GM18505 (cell line): ENCODE data around the gene SLC27A5.
A peak's percentile ranks its signal among the peaks of the same experiment; 100 is the strongest.
"Not testable (repeated sequence)": the region's sequence is repeated elsewhere in the genome, so short reads cannot be mapped to it uniquely, and the experiment has no call there.

ENCODE experiments used
- ATAC-seq: cut with Tn5 transposase; IDR thresholded peaks from one replicate; pipeline ENCODE4 v1.9.1; 2021; ENCODE audit not compliant: unreplicated experiment
- POLR2A ChIP-seq: IDR thresholded peaks from 4 replicates; pipeline ENCODE4 v1.6.1; 2011; ENCODE audit warnings: borderline replicate concordance; ENCODE audit not compliant: insufficient read depth, insufficient read length; ENCODE audit errors: extremely low read depth

SLC27A5 gene

GRCh38 chr19:58513213-58513693 is 1.5 kb upstream of the SLC27A5 start:
- no peak for TF ChIP-seq POLR2A
- ATAC-seq = no peak

DNA sequence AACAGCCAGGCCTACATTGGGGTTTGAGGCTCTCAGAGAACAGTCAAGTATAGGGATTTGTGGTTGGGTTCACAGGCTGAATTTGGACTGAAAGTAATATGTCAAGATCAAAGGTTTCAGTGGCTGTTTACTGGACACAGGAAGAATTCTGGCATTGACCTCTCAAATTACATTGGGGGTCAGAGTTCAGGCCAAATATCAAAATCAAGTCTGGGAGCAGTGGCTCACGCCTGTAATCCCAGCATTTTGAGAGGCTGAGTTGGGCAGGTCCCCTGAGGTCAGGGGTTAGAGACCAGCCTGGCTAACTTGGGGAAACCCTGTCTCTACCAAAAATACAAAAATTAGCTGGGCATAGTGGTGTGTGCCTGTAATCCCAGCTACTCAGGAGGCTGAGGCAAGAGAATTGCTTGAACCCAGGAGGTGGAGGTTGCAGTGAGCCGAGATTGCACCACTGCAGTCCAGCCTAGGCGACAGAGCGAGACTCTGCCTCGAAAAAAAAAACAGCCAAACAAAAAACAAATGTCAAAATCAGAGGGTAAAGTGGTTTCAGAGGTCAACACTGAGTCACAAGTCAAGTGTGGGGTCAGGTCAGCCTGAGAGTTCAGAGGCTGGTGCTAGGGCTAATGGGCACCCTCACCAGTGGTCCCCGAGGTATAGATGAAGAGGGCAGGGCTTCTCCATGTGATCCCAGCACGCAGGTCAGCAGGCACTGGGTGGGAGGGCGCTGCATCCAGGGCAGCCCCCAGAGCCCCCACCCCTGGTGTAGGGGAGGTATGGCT is 1.5 kb downstream of the SLC27A5 start:
- ATAC-seq = no peak
- TF ChIP-seq POLR2A = no peak

DNA sequence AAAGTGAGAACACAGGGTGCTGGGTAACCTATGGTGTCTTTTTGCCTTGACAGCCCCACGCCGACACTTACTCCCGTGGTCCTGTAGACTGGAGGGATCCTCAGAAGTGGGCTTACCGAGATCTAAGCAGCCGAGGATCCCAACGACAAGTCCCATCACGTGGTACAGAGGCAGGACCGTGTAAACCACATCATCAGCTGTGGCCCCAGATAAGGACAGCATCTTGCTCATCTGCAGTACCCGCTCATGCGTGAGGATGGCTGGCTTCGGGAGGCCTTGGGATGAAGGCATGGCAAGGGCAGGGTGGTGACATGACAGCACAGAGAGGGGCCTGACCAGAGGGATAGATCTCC is 2.1 kb downstream of the SLC27A5 start:
- no peak for TF ChIP-seq POLR2A
- no peak for ATAC-seq

GRCh38 chr19:58507602-58508223 is 4.1 kb downstream of the SLC27A5 start:
- ATAC-seq = not testable (repeated sequence)

GRCh38 chr19:58500242-58500641 is 11.6 kb downstream of the SLC27A5 start:
- no peak for ATAC-seq
- TF ChIP-seq POLR2A = no peak

DNA sequence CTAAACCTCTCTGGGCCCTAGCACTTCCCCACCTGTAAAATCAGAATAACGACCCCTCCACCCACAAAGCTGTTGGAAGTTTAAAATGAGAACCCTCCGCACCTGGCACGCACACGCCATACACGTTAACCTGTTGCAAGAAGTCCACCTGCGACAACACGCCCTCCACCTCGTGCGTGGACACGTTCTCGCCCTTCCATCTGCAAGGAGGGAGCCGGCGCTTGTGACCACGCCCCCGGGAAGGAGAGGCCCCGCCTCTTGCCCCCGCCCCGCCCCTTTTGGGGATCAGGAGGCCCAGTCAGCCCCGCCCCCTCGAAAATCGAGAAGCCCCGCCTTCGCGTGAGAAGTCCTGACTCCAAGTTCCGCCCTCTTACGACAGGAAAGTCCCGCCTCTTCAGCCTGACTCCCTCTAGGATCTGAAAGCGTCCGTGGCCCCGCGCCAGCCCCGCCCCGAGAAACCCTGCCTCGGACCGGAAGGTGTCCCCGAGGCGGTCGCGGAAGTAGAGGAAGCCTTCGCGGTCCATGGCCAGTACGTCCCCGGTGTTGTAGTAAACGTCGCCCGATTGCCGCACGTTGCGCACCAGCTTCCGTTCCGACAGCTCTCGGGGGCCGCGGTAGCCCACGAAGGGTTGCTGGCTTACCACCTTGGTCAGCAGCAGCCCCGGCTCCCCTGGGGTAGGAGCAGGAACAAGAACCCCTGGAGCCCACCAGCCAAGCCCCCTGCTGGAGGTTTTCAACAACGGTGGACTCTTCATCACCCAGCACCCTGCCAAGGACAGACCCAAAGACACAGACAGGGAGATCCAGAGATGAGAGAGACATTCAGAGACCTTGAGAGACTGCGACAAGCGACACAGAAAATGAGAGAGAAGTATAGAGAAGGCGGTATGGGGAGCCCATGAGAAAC is 12.5 kb downstream of the SLC27A5 start:
- peak; percentile 89 for ATAC-seq
- TF ChIP-seq POLR2A = peak; percentile 79

- no peak for TF ChIP-seq POLR2A
- peak; percentile 14 for ATAC-seq
Observed at GRCh38 chr19:58498316-58499020, 13.3 kb downstream of the SLC27A5 start.

- no peak for ATAC-seq
- TF ChIP-seq POLR2A = no peak
Observed at GRCh38 chr19:58497634-58498170, 14.1 kb downstream of the SLC27A5 start.

DNA sequence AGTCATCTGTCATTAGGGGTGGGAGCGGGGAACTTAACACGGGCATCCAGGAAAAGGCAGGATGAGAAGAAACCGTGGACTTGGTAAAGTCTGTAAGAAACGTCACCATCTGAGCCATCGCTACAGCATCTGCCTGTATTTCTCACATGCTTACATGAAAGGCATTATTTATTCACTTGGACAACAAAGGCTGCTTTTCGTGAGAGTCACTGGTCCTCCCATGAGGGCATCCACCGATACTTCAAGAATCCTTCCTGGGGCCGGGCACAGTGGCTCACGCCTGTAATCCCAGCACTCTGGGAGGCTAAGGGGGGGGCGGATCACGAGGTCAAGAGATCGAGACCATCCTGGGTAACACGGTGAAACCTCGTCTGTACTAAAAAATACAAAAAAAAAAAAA is 19.5 kb downstream of the SLC27A5 start:
- TF ChIP-seq POLR2A = no peak
- ATAC-seq = no peak

GRCh38 chr19:58491393-58491792 is 20.4 kb downstream of the SLC27A5 start:
- TF ChIP-seq POLR2A = no peak
- no peak for ATAC-seq

DNA sequence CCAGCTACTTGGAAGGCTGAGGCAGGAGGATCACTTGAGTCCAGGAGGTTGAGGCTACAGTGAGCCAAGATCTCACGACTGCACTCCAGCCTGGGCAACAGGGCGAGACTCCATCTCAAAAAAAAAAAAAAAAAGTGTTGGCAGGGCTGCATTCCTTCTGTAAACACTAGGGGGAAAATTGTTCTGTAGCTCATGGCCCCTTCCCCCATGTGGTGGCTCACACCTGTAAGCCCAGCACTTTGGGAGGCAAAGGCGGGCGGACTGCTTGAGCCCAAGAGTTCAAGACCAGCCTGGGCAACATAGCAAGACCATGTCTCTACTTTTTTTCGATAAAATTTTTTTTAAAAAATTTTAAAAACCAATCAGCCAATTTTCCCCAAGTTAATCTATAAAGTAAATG is 27.4 kb downstream of the SLC27A5 start:
- not testable (repeated sequence) for ATAC-seq

DNA sequence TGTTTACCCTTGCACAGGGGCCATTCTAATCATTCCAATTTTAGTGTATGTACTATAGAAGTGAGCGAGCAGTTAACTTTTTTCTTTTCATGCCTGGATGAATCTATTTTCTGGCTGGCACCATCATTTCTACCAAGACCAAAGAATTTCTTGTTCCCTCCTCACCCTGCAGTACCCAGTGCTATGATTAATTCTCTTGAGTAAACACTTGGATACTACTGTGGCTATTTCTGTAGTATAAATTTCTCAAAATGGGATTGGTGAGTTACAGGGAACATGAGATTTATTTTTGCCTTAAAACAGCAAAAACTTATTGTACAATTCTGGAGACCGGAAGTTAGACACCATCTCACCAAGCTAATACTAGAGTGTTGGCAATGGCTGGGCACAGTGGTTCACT is 28.0 kb downstream of the SLC27A5 start:
- no peak for ATAC-seq
- TF ChIP-seq POLR2A = no peak

GRCh38 chr19:58482372-58482771 is 29.4 kb downstream of the SLC27A5 start:
- TF ChIP-seq POLR2A = no peak
- ATAC-seq = no peak

DNA sequence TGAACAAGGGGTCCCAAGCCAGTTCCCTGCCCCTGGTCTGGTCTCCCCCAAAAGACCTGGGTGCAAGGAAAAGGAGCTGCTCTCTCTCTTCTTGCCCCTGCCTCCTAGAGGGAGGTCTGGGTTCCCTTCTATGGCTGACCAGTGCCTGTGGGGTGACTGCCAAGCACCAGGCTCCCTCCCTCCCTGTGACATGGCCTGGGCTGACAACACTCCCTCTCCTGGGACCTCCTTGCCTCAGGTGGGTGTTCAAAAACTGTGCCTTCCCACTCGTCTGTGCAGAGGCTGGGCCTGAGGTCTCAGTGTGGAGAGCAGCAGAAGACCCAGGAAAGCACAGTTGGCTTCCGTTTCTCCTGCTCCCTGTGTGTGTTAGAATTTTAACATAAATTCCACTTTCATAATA is 31.0 kb downstream of the SLC27A5 start:
- TF ChIP-seq POLR2A = no peak
- ATAC-seq = no peak

- ATAC-seq = no peak
- TF ChIP-seq POLR2A = no peak
Observed at GRCh38 chr19:58480481-58480830, 31.3 kb downstream of the SLC27A5 start.
